DND-41 (cell line): Measurements from ENCODE around the gene EDDM3A.

ENCODE experiments used
- EZH2 ChIP-seq: IDR thresholded peaks from 3 replicates; pipeline ENCODE4 v1.6.1; 2012; ENCODE audit warnings: borderline replicate concordance, low read depth, mild to moderate bottlenecking, moderate library complexity, low read length, inconsistent platforms; ENCODE audit not compliant: severe bottlenecking
- TF ChIP-seq, protein P1 (sequence below): IDR thresholded peaks from 2 replicates; pipeline ENCODE4 v1.5.1; 2012; ENCODE audit warnings: borderline replicate concordance, low read length, moderate library complexity, mild to moderate bottlenecking; ENCODE audit not compliant: poor library complexity, severe bottlenecking; ENCODE audit errors: extremely low read depth

DNA sequence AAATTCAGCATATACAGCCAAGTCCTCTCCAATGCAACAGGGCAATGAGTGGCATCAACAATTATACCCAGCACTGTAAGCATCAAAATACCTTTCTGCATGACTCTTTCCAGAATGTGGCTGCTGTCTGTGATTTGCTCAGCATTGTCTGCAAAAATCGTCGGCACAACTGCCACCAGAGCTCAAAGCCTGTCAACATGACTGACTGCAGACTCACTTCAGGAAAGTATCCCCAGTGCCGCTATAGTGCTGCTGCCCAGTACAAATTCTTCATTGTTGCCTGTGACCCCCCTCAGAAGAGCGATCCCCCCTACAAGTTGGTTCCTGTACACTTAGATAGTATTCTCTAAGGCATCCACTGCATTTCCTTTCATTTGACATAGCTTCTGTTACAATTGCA is 36.1 kb downstream of the EDDM3A start:
- TF ChIP-seq, protein P1, sequence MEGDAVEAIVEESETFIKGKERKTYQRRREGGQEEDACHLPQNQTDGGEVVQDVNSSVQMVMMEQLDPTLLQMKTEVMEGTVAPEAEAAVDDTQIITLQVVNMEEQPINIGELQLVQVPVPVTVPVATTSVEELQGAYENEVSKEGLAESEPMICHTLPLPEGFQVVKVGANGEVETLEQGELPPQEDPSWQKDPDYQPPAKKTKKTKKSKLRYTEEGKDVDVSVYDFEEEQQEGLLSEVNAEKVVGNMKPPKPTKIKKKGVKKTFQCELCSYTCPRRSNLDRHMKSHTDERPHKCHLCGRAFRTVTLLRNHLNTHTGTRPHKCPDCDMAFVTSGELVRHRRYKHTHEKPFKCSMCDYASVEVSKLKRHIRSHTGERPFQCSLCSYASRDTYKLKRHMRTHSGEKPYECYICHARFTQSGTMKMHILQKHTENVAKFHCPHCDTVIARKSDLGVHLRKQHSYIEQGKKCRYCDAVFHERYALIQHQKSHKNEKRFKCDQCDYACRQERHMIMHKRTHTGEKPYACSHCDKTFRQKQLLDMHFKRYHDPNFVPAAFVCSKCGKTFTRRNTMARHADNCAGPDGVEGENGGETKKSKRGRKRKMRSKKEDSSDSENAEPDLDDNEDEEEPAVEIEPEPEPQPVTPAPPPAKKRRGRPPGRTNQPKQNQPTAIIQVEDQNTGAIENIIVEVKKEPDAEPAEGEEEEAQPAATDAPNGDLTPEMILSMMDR: no peak
- TF ChIP-seq EZH2: no peak
